A673 (cell line): Measurements from ENCODE around the gene KLK2. TPM values are rescaled to one million over a fixed set of nuclear protein-coding genes. Genes with fewer than 3 reads are reported as not detected.

ENCODE experiments used
- BruUV-seq: library from RNA; stranded (reverse); fragments of 400-500 nt; replicated peaks from 2 replicates; lab custom pipeline; 2021; lab: Mats Ljungman, UMichigan
- CTCF ChIA-PET: fragments of 300-600 bp; sonication (Branson Sonifier 250); formaldehyde crosslinking; loops from one replicate; lab custom pipeline; 2022; ENCODE audit warnings: antibody characterized with exemption; lab: Charles Lee
- POLR2A ChIA-PET: fragments of 300-600 bp; sonication (Branson Sonifier 250); formaldehyde crosslinking; loops from one replicate; lab custom pipeline; 2022; ENCODE audit warnings: antibody characterized with exemption; ENCODE audit not compliant: low non-redundant PET; lab: Charles Lee
- DNase-seq: peaks from one replicate; pipeline ENCODE4 v3.0.0-alpha.2; 2015; ENCODE audit warnings: low spot score
- H3K27ac ChIP-seq: fragments of 200-600 bp; sonication (generic); 2 replicates; pipeline ENCODE4 v1.5.1; 2016; ENCODE audit warnings: mixed run types, low read depth, mild to moderate bottlenecking, mixed read lengths, antibody characterized with exemption, low read length; ENCODE audit not compliant: poor library complexity, severe bottlenecking
- H3K27me3 ChIP-seq: fragments of 200-600 bp; sonication (generic); replicated peaks from 2 replicates; pipeline ENCODE4 v1.6.1; 2017; ENCODE audit warnings: mixed run types, low read depth, mild to moderate bottlenecking, mixed read lengths, antibody characterized with exemption, low read length; ENCODE audit not compliant: insufficient read depth, poor library complexity
- H3K36me3 ChIP-seq: fragments of 200-600 bp; sonication (generic); 2 replicates; pipeline ENCODE4 v1.6.1; 2016; ENCODE audit warnings: mixed run types, mild to moderate bottlenecking, mixed read lengths, antibody characterized with exemption, low read length; ENCODE audit not compliant: insufficient read depth, poor library complexity, severe bottlenecking
- H3K4me1 ChIP-seq: fragments of 200-600 bp; sonication (generic); 2 replicates; pipeline ENCODE4 v1.6.1; 2017; ENCODE audit warnings: mixed run types, mild to moderate bottlenecking, mixed read lengths, antibody characterized with exemption, low read length; ENCODE audit not compliant: insufficient read depth, poor library complexity, severe bottlenecking
- H3K4me3 ChIP-seq: fragments of 200-600 bp; sonication (generic); 2 replicates; pipeline ENCODE4 v1.5.1; 2016; ENCODE audit warnings: low read depth, mixed run types, mild to moderate bottlenecking, mixed read lengths, low read length; ENCODE audit not compliant: poor library complexity, severe bottlenecking
- H3K9me3 ChIP-seq: fragments of 200-600 bp; sonication (generic); 2 replicates; pipeline ENCODE4 v1.6.1; 2016; ENCODE audit warnings: mixed run types, low read depth, mild to moderate bottlenecking, mixed read lengths, antibody characterized with exemption, low read length; ENCODE audit not compliant: poor library complexity, severe bottlenecking
- CTCF ChIP-seq: fragments of 300-800, 200-600 bp; sonication (generic); conservative IDR thresholded peaks from 2 replicates; pipeline ENCODE4 v1.5.1; 2017; ENCODE audit warnings: low read depth, mild to moderate bottlenecking, antibody characterized with exemption, low read length, moderate library complexity, mixed read lengths
- EZH2 ChIP-seq: fragments of 200-600 bp; sonication (generic); IDR thresholded peaks from 2 replicates; pipeline ENCODE4 v1.6.1; 2017; ENCODE audit warnings: borderline replicate concordance, low read depth, mild to moderate bottlenecking, mixed read lengths, antibody characterized with exemption, low read length; ENCODE audit not compliant: poor library complexity, severe bottlenecking
- intact Hi-C: fragments of 100-400 bp; cut with micrococcal nuclease; formaldehyde crosslinking; loops from one replicate; pipeline ENCODE4 v1.10.0; 2022; ENCODE audit not compliant: unreplicated experiment
- total RNA-seq: library from RNA; stranded (reverse); gene quantifications from 2 replicates; pipeline ENCODE4 v1.2.3, GENCODE V29; 2021

KLK2 gene
- total RNA-seq, 1 experiment from 2014 or later: not detected

- Histone ChIP-seq H3K27me3 (peaks cover 2% of the 10 kb centered on the region), H3K36me3 (no peaks in the 10 kb centered on the region), H3K9me3 (no peaks in the 10 kb centered on the region), H3K4me1 (peaks cover 10% of the 10 kb centered on the region), H3K4me3 (no peak overlapping the region), H3K27ac (no peak overlapping the region)
- no TSS peak for BruUV-seq
- ChIA-PET POLR2A (no interaction called here), CTCF (no interaction called here)
- DNase-seq: no peak
- intact Hi-C loops: loop anchor here (10.0 kb wide), 2 partner anchors 169 to 571 kb away; no protein-coding TSS in a partner anchor
- no peak for TF ChIP-seq CTCF
Observed at GRCh38 chr19:50926144-50926543, 52.9 kb downstream of the KLK2 start.

- BruUV-seq: no TSS peak
- TF ChIP-seq EZH2 (no peak), CTCF (no peak)
Observed at GRCh38 chr19:50928831-50929230, 55.6 kb downstream of the KLK2 start.

More at GRCh38 chr19:50928831-50929230, 55.6 kb downstream of the KLK2 start:
- no peak for DNase-seq
- intact Hi-C loops: loop anchor here (10.0 kb wide), 2 partner anchors 166 to 574 kb away; no protein-coding TSS in a partner anchor
- no peak overlapping the region for H3K4me3 ChIP-seq
- no peak overlapping the region for H3K27ac ChIP-seq
- H3K4me1 ChIP-seq: no peaks in the 10 kb centered on the region
- peaks cover 3% of the 10 kb centered on the region for H3K27me3 ChIP-seq
- POLR2A ChIA-PET: no interaction called here
- CTCF ChIA-PET: interaction anchor here (0.6 to 2.0 kb wide), 2 partner anchors 88 to 101 kb away, joined by 4 to 7 read pairs; no protein-coding TSS in a partner anchor
- no peaks in the 10 kb centered on the region for H3K36me3 ChIP-seq
- H3K9me3 ChIP-seq: no peaks in the 10 kb centered on the region

Other genes starting within 250 kb of the KLK2 start
- 1.8 and 2.0 TPM in 2 replicates for gene SYT3, start 233.6 kb upstream of the KLK2 start, total RNA-seq
- gene C19orf81, start 224.0 kb upstream of the KLK2 start, total RNA-seq: 6.2 and 10.5 TPM in 2 replicates
- gene SHANK1, start 153.6 kb upstream of the KLK2 start, total RNA-seq: 69.7 and 69.8 TPM in 2 replicates
- 59.1 TPM in 2 replicates for gene CLEC11A, start 150.1 kb upstream of the KLK2 start, total RNA-seq
- gene GPR32, start 103.0 kb upstream of the KLK2 start, total RNA-seq: not detected in 2 replicates
- not detected in 2 replicates for gene ACP4, start 83.0 kb upstream of the KLK2 start, total RNA-seq
- gene KLK1, start 49.7 kb upstream of the KLK2 start, total RNA-seq: 0.68 TPM in 1 of 2 replicates, not detected in the other
- not detected in 2 replicates for gene KLK15, start 39.9 kb upstream of the KLK2 start, total RNA-seq
- gene KLK3, start 18.5 kb upstream of the KLK2 start, total RNA-seq: not detected in 2 replicates
- gene KLK4, start 38.0 kb downstream of the KLK2 start, total RNA-seq: not detected in 2 replicates
- not detected in 2 replicates for gene KLK5, start 79.6 kb downstream of the KLK2 start, total RNA-seq
- gene KLK6, start 96.2 kb downstream of the KLK2 start, total RNA-seq: not detected in 2 replicates
- gene KLK7, start 110.5 kb downstream of the KLK2 start, total RNA-seq: not detected in 2 replicates
- not detected in 2 replicates for gene KLK8, start 128.2 kb downstream of the KLK2 start, total RNA-seq
- not detected in 2 replicates for gene KLK10, start 146.3 kb downstream of the KLK2 start, total RNA-seq
- not detected in 2 replicates for gene KLK11, start 153.2 kb downstream of the KLK2 start, total RNA-seq
- gene KLK12, start 161.6 kb downstream of the KLK2 start, total RNA-seq: not detected in 2 replicates
- not detected in 2 replicates for gene KLK13, start 191.7 kb downstream of the KLK2 start, total RNA-seq
- gene KLK14, start 209.4 kb downstream of the KLK2 start, total RNA-seq: 1.0 and 1.2 TPM in 2 replicates
- gene CTU1, start 235.0 kb downstream of the KLK2 start, total RNA-seq: 11.8 and 13.4 TPM in 2 replicates